Measurements from ENCODE around the gene FKRP. TPM values are rescaled to one million over a fixed set of nuclear protein-coding genes. Genes with fewer than 3 reads are reported as not detected.
A peak's percentile ranks its signal among the peaks of the same experiment; 100 is the strongest.

The FKRP gene
- total and polyA plus RNA-seq, 7 experiments from 2014 or later: 1.8 to 29.8 (median 19.6) TPM

DNA sequence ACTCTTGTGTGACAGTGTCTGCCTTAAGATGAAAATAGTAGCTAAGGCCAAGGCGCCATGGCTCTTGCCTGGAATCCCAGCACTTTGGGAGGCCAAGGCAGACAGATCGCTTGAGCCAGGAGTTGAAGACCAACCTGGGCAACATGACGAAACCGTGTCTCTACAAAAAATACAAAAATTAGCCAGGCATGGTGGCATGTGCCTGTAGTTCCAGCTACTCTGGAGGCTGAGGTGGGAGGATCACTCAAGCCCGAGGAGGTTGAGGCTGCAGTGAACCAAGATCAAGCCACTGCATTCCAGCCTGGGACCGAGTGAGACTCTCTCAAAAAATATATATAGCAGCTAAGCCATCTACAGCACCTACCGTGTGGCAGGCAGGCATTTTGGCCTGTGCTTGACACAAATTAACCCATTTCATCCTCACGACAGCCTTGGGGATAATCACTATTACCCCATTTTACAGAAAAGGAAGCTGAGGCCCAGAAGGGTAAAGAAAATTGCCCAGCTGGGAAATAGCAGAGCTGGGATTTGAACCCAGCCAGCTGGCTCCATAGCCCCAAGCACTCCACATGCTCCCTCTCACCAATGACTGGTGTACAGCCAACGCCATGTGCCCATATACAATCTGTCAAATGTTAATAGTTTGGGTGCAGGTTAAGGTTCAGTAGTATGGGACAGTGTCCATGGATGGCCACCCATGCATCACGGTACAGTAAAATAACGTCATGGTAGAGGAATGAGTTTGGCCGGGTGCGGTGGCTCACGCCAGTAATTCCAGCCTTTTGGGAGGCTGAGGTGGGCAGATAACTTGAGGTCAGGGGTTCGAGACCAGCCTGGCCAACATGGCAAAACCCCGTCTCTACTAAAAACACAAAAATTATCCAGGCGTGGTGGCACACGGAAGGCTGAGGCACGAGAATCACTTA lies 39.5 kb downstream of the FKRP start:
- H3K27me3 ChIP-seq (ENCODE audit: control insufficient read depth in 2 of 2, insufficient read depth in 2 of 2, low read length in 2 of 2): no peaks in the 10 kb centered on the region
- H3K27ac ChIP-seq (ENCODE audit: low read depth, low read length): peak overlapping the region; percentile 62
- no peaks in the 10 kb centered on the region for H3K9me3 ChIP-seq (ENCODE audit: control insufficient read depth in 2 of 3, low read length in 3 of 3)
- ATAC-seq (no peak), DNase-seq (no peak)
- peaks cover 0 to 42% (median 3%) of the 10 kb centered on the region in 5 donors for H3K36me3 Mint-ChIP-seq
- H3K4me3 ChIP-seq (ENCODE audit: low read length): peak overlapping the region; percentile 77
- H3K4me1 Mint-ChIP-seq: peaks cover 19 to 62% (median 51%) of the 10 kb centered on the region in 7 donors
- ChIA-PET CTCF (interaction anchor here (0.6 to 2.1 kb wide), 5 partner anchors 19 to 492 kb away, joined by 3 to 7 read pairs (median 4); no protein-coding TSS in a partner anchor), POLR2A (interaction anchor here (0.9 to 1.1 kb wide), 2 partner anchors 15 to 26 kb away, joined by 3 to 4 read pairs; no protein-coding TSS in a partner anchor)
- H3K9me3 Mint-ChIP-seq: no peaks in the 10 kb centered on the region
- peaks cover 18 to 35% of the 10 kb centered on the region in 2 donors for H3K4me1 ChIP-seq (ENCODE audit: control insufficient read depth in 2 of 2, insufficient read depth in 2 of 2, low read length in 2 of 2)
- no peaks in the 10 kb centered on the region for H3K27me3 Mint-ChIP-seq
- H3K4me3 Mint-ChIP-seq: peak overlapping the region; percentile 45 to 91 (median 87)
- H3K36me3 ChIP-seq (ENCODE audit: control insufficient read depth in 2 of 3, insufficient read depth in 3 of 3, low read length in 3 of 3): peaks cover 0 to 8% (median 5%) of the 10 kb centered on the region in 3 experiments
- intact Hi-C loops (cut with micrococcal nuclease): loop anchor here (5.0 to 10.0 kb wide), 3 partner anchors 38 to 489 kb away; partner anchors contain the start of genes FKRP (in 1 of the 2), INAFM1 (in 1 of the 2), STRN4 (in 1 of the 2) and ZC3H4 (in 1 of the 2)
- H3K27ac Mint-ChIP-seq: peak overlapping the region; percentile 50 to 91 (median 72)

DNA sequence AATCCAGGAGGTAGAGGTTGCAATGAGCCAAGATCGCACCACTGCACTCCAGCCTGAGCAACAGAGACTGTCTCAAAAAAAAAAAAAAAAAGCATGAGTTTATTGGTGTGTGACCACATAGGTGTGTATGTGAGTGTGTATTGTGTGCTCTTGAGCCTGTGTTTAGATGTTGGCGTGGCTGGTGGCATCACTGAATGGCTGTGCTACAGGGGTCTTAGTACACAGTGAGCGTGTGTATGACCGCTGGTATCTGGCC lies 40.1 kb downstream of the FKRP start:
- Mint-ChIP-seq H3K27ac (peak overlapping the region; percentile 54 to 91 (median 78)), H3K36me3 (peaks cover 0 to 41% (median 3%) of the 10 kb centered on the region in 5 donors), H3K9me3 (no peaks in the 10 kb centered on the region), H3K27me3 (no peaks in the 10 kb centered on the region), H3K4me1 (peaks cover 19 to 62% (median 51%) of the 10 kb centered on the region in 7 donors), H3K4me3 (peak overlapping the region; percentile 45 to 91 (median 87))
- peaks cover 18 to 35% of the 10 kb centered on the region in 2 donors for H3K4me1 ChIP-seq (ENCODE audit: control insufficient read depth in 2 of 2, insufficient read depth in 2 of 2, low read length in 2 of 2)
- ChIA-PET POLR2A (interaction anchor here (0.9 to 1.1 kb wide), 2 partner anchors 16 to 25 kb away, joined by 3 to 4 read pairs; no protein-coding TSS in a partner anchor), CTCF (interaction anchor here (1.0 to 2.1 kb wide), 4 partner anchors 19 to 491 kb away, joined by 3 to 6 read pairs (median 4); no protein-coding TSS in a partner anchor)
- H3K9me3 ChIP-seq (ENCODE audit: control insufficient read depth in 2 of 3, low read length in 3 of 3): no peaks in the 10 kb centered on the region
- H3K4me3 ChIP-seq (ENCODE audit: low read length): peak overlapping the region; percentile 77
- H3K27me3 ChIP-seq (ENCODE audit: control insufficient read depth in 2 of 2, insufficient read depth in 2 of 2, low read length in 2 of 2): no peaks in the 10 kb centered on the region
- no peak for DNase-seq
- no peak for ATAC-seq
- intact Hi-C loops (cut with micrococcal nuclease): loop anchor here (1.0 to 10.0 kb wide), 10 partner anchors 29 to 489 kb away; partner anchors contain the start of genes FKRP (in 2 of the 2), STRN4 (in 2 of the 2), AP2S1 (in 1 of the 2) and INAFM1 (in 1 of the 2)
- H3K36me3 ChIP-seq (ENCODE audit: control insufficient read depth in 2 of 3, insufficient read depth in 3 of 3, low read length in 3 of 3): peaks cover 0 to 8% (median 5%) of the 10 kb centered on the region in 3 experiments
- H3K27ac ChIP-seq (ENCODE audit: low read depth, low read length): peak overlapping the region; percentile 62

DNA sequence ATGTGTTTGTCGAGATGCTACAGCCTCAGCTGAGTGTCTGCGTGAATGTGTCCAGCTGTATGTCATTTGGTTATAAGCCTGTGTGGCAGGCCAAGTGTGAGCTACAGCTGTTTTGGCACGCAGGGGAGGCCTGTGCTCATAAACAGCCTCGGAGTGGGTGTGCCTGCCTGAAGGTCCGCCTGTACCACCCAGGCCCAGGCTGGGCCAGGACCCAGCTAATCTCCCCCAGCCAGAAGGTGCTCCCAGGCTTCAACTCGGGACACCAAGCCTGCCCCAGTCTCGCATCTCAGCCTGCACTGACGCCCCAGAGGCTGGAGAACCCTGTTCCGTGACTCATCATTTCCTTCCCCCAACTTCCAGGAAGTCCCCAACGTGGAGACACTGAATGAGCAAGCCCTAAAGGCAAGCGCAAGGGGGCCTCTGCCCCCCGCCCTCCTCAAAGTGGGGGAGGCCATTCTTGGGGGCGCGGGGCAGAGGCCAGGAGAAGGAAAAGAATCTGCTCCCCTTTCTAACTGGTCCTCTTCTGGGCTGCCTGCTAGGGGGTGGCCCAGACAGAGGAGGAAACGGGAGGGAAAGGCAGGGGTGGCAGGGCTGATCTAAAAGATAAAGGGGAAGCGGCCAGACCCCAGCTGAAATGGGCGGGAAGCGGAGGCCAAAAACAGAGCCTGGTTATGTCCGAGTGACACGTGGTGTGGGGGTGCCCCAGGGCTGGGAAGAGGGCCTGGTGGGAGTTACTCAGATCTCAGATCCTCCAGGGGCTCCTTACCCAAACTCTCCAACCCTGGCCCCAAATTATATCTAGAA lies 40.6 kb downstream of the FKRP start:
- intact Hi-C loops (cut with micrococcal nuclease): loop anchor here (1.0 to 10.0 kb wide), 11 partner anchors 29 to 488 kb away; partner anchors contain the start of genes FKRP (in 2 of the 2), STRN4 (in 2 of the 2), AP2S1 (in 1 of the 2) and INAFM1 (in 1 of the 2)
- ChIA-PET POLR2A (interaction anchor here (0.9 to 3.4 kb wide), 4 partner anchors 16 to 52 kb away, joined by 3 to 14 read pairs (median 4); no protein-coding TSS in a partner anchor), CTCF (interaction anchor here (1.0 to 2.1 kb wide), 2 partner anchors 53 to 490 kb away, joined by 3 to 6 read pairs; no protein-coding TSS in a partner anchor)
- Histone ChIP-seq H3K4me1 (ENCODE audit: control insufficient read depth in 2 of 2, insufficient read depth in 2 of 2, low read length in 2 of 2) (peaks cover 18 to 35% of the 10 kb centered on the region in 2 donors), H3K9me3 (ENCODE audit: control insufficient read depth in 2 of 3, low read length in 3 of 3) (no peaks in the 10 kb centered on the region), H3K36me3 (ENCODE audit: control insufficient read depth in 2 of 3, insufficient read depth in 3 of 3, low read length in 3 of 3) (peaks cover 0 to 8% (median 5%) of the 10 kb centered on the region in 3 experiments), H3K27me3 (ENCODE audit: control insufficient read depth in 2 of 2, insufficient read depth in 2 of 2, low read length in 2 of 2) (no peaks in the 10 kb centered on the region), H3K4me3 (ENCODE audit: low read length) (peak overlapping the region; percentile 77), H3K27ac (ENCODE audit: low read depth, low read length) (peak overlapping the region; percentile 62)
- Mint-ChIP-seq H3K4me1 (peaks cover 19 to 66% (median 51%) of the 10 kb centered on the region in 7 donors), H3K4me3 (peak overlapping the region; percentile 85 to 91 (median 88)), H3K36me3 (peaks cover 0 to 40% (median 3%) of the 10 kb centered on the region in 5 donors), H3K27ac (peak overlapping the region; percentile 54 to 91 (median 83)), H3K27me3 (no peaks in the 10 kb centered on the region), H3K9me3 (no peaks in the 10 kb centered on the region)
- ATAC-seq: peak; percentile 74
- DNase-seq: peak; percentile 38 to 88 (median 61)

DNA sequence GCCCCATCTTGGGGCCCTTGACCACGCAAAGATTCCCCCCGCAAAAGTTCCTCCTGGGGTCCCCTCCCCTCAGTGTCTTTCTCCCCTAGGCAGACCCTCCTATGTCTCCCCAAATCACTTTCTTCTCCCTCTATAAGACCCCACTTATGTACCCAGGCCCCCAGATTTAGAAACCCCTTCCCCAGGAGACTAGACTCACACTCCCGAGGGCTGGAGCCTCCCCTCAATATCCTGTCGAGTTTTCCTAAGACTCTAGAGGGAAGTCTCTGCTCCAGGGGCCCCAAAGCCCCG lies 41.1 kb downstream of the FKRP start:
- H3K27ac ChIP-seq (ENCODE audit: low read depth, low read length): peak overlapping the region; percentile 62
- no peaks in the 10 kb centered on the region for H3K9me3 Mint-ChIP-seq
- DNase-seq (no peak), ATAC-seq (no peak)
- peaks cover 19 to 71% (median 56%) of the 10 kb centered on the region in 7 donors for H3K4me1 Mint-ChIP-seq
- H3K36me3 Mint-ChIP-seq: peaks cover 0 to 37% (median 0%) of the 10 kb centered on the region in 5 donors
- CTCF ChIA-PET: interaction anchor here (2.2 kb wide), 1 partner anchor 53 kb away, joined by 7 read pairs; no protein-coding TSS in a partner anchor
- H3K36me3 ChIP-seq (ENCODE audit: control insufficient read depth in 2 of 3, insufficient read depth in 3 of 3, low read length in 3 of 3): peaks cover 0 to 8% (median 0%) of the 10 kb centered on the region in 3 experiments
- H3K27me3 Mint-ChIP-seq: no peaks in the 10 kb centered on the region
- intact Hi-C loops (cut with micrococcal nuclease): loop anchor here (1.0 to 10.0 kb wide), 7 partner anchors 40 to 488 kb away; partner anchors contain the start of genes AP2S1 (in 1 of the 2), FKRP (in 1 of the 2), INAFM1 (in 1 of the 2) and PRKD2 (in 1 of the 2)
- H3K4me3 ChIP-seq (ENCODE audit: low read length): peak overlapping the region; percentile 77
- no peaks in the 10 kb centered on the region for H3K27me3 ChIP-seq (ENCODE audit: control insufficient read depth in 2 of 2, insufficient read depth in 2 of 2, low read length in 2 of 2)
- POLR2A ChIA-PET: interaction anchor here (1.0 to 3.4 kb wide), 4 partner anchors 29 to 51 kb away, joined by 3 to 14 read pairs (median 4); no protein-coding TSS in a partner anchor
- no peaks in the 10 kb centered on the region for H3K9me3 ChIP-seq (ENCODE audit: control insufficient read depth in 2 of 3, low read length in 3 of 3)
- peak overlapping the region; percentile 85 to 91 (median 88) for H3K4me3 Mint-ChIP-seq
- peaks cover 24 to 39% of the 10 kb centered on the region in 2 donors for H3K4me1 ChIP-seq (ENCODE audit: control insufficient read depth in 2 of 2, insufficient read depth in 2 of 2, low read length in 2 of 2)
- H3K27ac Mint-ChIP-seq: peak overlapping the region; percentile 54 to 91 (median 83)

GRCh38 chr19:46787331-46788261 lies 41.7 kb downstream of the FKRP start:
- peak overlapping the region; percentile 51 to 92 (median 88) for H3K27ac Mint-ChIP-seq
- ATAC-seq: no peak

More at GRCh38 chr19:46787331-46788261, 41.7 kb downstream of the FKRP start:
- Mint-ChIP-seq H3K27me3 (peaks cover 0 to 2% (median 0%) of the 10 kb centered on the region in 5 donors), H3K4me3 (peak overlapping the region; percentile 85 to 91 (median 89)), H3K36me3 (peaks cover 0 to 37% (median 0%) of the 10 kb centered on the region in 5 donors), H3K4me1 (peaks cover 19 to 77% (median 62%) of the 10 kb centered on the region in 7 donors), H3K9me3 (no peaks in the 10 kb centered on the region)
- peak overlapping the region; percentile 62 for H3K27ac ChIP-seq (ENCODE audit: low read depth, low read length)
- ChIA-PET POLR2A (interaction anchor here (1.0 to 3.4 kb wide), 6 partner anchors 30 to 51 kb away, joined by 3 to 14 read pairs (median 3); no protein-coding TSS in a partner anchor), CTCF (interaction anchor here (1.0 to 2.2 kb wide), 3 partner anchors 9 to 53 kb away, joined by 3 to 7 read pairs (median 4); no protein-coding TSS in a partner anchor)
- H3K4me3 ChIP-seq (ENCODE audit: low read length): peak overlapping the region; percentile 77
- intact Hi-C loops (cut with micrococcal nuclease): loop anchor here (1.0 to 10.0 kb wide), 10 partner anchors 34 to 487 kb away; partner anchors contain the start of genes AP2S1 (in 2 of the 2), ZC3H4 (in 2 of the 2), FKRP (in 1 of the 2) and INAFM1 (in 1 of the 2)
- peak in 8 of 9 donors; percentile 14 to 57 (median 28) for DNase-seq
- no peaks in the 10 kb centered on the region for H3K9me3 ChIP-seq (ENCODE audit: control insufficient read depth in 2 of 3, low read length in 3 of 3)
- H3K4me1 ChIP-seq (ENCODE audit: control insufficient read depth in 2 of 2, insufficient read depth in 2 of 2, low read length in 2 of 2): peaks cover 30 to 44% of the 10 kb centered on the region in 2 donors
- no peaks in the 10 kb centered on the region for H3K27me3 ChIP-seq (ENCODE audit: control insufficient read depth in 2 of 2, insufficient read depth in 2 of 2, low read length in 2 of 2)
- H3K36me3 ChIP-seq (ENCODE audit: control insufficient read depth in 2 of 3, insufficient read depth in 3 of 3, low read length in 3 of 3): peaks cover 0 to 4% (median 0%) of the 10 kb centered on the region in 3 experiments
